ENCODE measurements around the gene STEEP1.
"Not testable (repeated sequence)": the region's sequence is repeated elsewhere in the genome, so short reads cannot be mapped to it uniquely, and the experiment has no call there.

Gene STEEP1

GRCh38 chrX:119523664-119524184 is 41.5 kb downstream of the STEEP1 start:
- FAIRE-seq, result no peak
- no peak for DNase-seq (ENCODE audit: insufficient read length)
- TF ChIP-seq POLR2AphosphoS5 (IDR thresholded peaks at IDR 0.05; ENCODE audit: low read depth, low read length), result no peak
- TF ChIP-seq POLR2A (IDR thresholded peaks at IDR 0.05; ENCODE audit: low read depth, low read length), result no peak
- no peak for TF ChIP-seq TAF1 (IDR thresholded peaks at IDR 0.05; ENCODE audit: borderline replicate concordance, low read depth, low read length)

- TF ChIP-seq POLR2AphosphoS5 (IDR thresholded peaks at IDR 0.05; ENCODE audit: low read depth, low read length) (no peak), POLR2A (IDR thresholded peaks at IDR 0.05; ENCODE audit: low read depth, low read length) (no peak), TAF1 (IDR thresholded peaks at IDR 0.05; ENCODE audit: borderline replicate concordance, low read depth, low read length) (no peak)
- peak; percentile 71 for FAIRE-seq
These were observed 44.0 kb downstream of the STEEP1 start for GRCh38 chrX:119521246-119521645.

GRCh38 chrX:119518371-119518770 is 46.8 kb downstream of the STEEP1 start:
- DNase-seq (ENCODE audit: insufficient read length) (no peak), FAIRE-seq (no peak)
- TF ChIP-seq POLR2AphosphoS5 (IDR thresholded peaks at IDR 0.05; ENCODE audit: low read depth, low read length) (no peak), POLR2A (IDR thresholded peaks at IDR 0.05; ENCODE audit: low read depth, low read length) (no peak), TAF1 (IDR thresholded peaks at IDR 0.05; ENCODE audit: borderline replicate concordance, low read depth, low read length) (no peak)

More at GRCh38 chrX:119521246-119521645, 44.0 kb downstream of the STEEP1 start:
- no peak for DNase-seq (ENCODE audit: insufficient read length)

- TF ChIP-seq POLR2A (IDR thresholded peaks at IDR 0.05; ENCODE audit: low read depth, low read length) (no peak), POLR2AphosphoS5 (IDR thresholded peaks at IDR 0.05; ENCODE audit: low read depth, low read length) (no peak), TAF1 (IDR thresholded peaks at IDR 0.05; ENCODE audit: borderline replicate concordance, low read depth, low read length) (no peak)
- FAIRE-seq, result peak; percentile 98
- DNase-seq (ENCODE audit: insufficient read length), result peak; percentile 53
These were observed 49.0 kb downstream of the STEEP1 start for GRCh38 chrX:119516157-119516702.

- DNase-seq (ENCODE audit: insufficient read length) (peak; percentile 36), FAIRE-seq (no peak)
- TF ChIP-seq POLR2AphosphoS5 (IDR thresholded peaks at IDR 0.05; ENCODE audit: low read depth, low read length) (no peak), TAF1 (IDR thresholded peaks at IDR 0.05; ENCODE audit: borderline replicate concordance, low read depth, low read length) (no peak), POLR2A (IDR thresholded peaks at IDR 0.05; ENCODE audit: low read depth, low read length) (no peak)
These were observed 52.9 kb downstream of the STEEP1 start for GRCh38 chrX:119512146-119512800.

GRCh38 chrX:119507206-119507605 is 58.0 kb downstream of the STEEP1 start:
- DNase-seq (ENCODE audit: insufficient read length), result no peak
- TF ChIP-seq POLR2A (IDR thresholded peaks at IDR 0.05; ENCODE audit: low read depth, low read length) (no peak), POLR2AphosphoS5 (IDR thresholded peaks at IDR 0.05; ENCODE audit: low read depth, low read length) (no peak)
- FAIRE-seq, result no peak

GRCh38 chrX:119505945-119506344 is 59.3 kb downstream of the STEEP1 start:
- FAIRE-seq (no peak), DNase-seq (ENCODE audit: insufficient read length) (no peak)
- TF ChIP-seq POLR2A (IDR thresholded peaks at IDR 0.05; ENCODE audit: low read depth, low read length) (no peak), POLR2AphosphoS5 (IDR thresholded peaks at IDR 0.05; ENCODE audit: low read depth, low read length) (no peak), TAF1 (IDR thresholded peaks at IDR 0.05; ENCODE audit: borderline replicate concordance, low read depth, low read length) (no peak)

- not testable (repeated sequence) for DNase-seq (ENCODE audit: insufficient read length); FAIRE-seq
These were observed 60.1 kb downstream of the STEEP1 start for GRCh38 chrX:119505145-119505544.

GRCh38 chrX:119503484-119503861 is 61.7 kb downstream of the STEEP1 start:
- no peak for DNase-seq (ENCODE audit: insufficient read length)
- no peak for FAIRE-seq
- no peak for TF ChIP-seq POLR2AphosphoS5 (IDR thresholded peaks at IDR 0.05; ENCODE audit: low read depth, low read length)
- no peak for TF ChIP-seq TAF1 (IDR thresholded peaks at IDR 0.05; ENCODE audit: borderline replicate concordance, low read depth, low read length)
- TF ChIP-seq POLR2A (IDR thresholded peaks at IDR 0.05; ENCODE audit: low read depth, low read length), result no peak

- DNase-seq (ENCODE audit: insufficient read length) (no peak), FAIRE-seq (no peak)
- TF ChIP-seq TAF1 (IDR thresholded peaks at IDR 0.05; ENCODE audit: borderline replicate concordance, low read depth, low read length), result no peak
- TF ChIP-seq POLR2A (IDR thresholded peaks at IDR 0.05; ENCODE audit: low read depth, low read length), result no peak
- no peak for TF ChIP-seq POLR2AphosphoS5 (IDR thresholded peaks at IDR 0.05; ENCODE audit: low read depth, low read length)
These were observed 62.3 kb downstream of the STEEP1 start for GRCh38 chrX:119502727-119503483.

- FAIRE-seq (no peak), DNase-seq (ENCODE audit: insufficient read length) (no peak)
- TF ChIP-seq POLR2A (IDR thresholded peaks at IDR 0.05; ENCODE audit: low read depth, low read length), result no peak
- TF ChIP-seq POLR2AphosphoS5 (IDR thresholded peaks at IDR 0.05; ENCODE audit: low read depth, low read length), result no peak
- no peak for TF ChIP-seq TAF1 (IDR thresholded peaks at IDR 0.05; ENCODE audit: borderline replicate concordance, low read depth, low read length)
These were observed 63.6 kb downstream of the STEEP1 start for GRCh38 chrX:119501511-119502148.
